HG03103 (cell line): ENCODE data around the gene ATF7.

Source experiments
- ATAC-seq: cut with Tn5 transposase; IDR thresholded peaks from one replicate; pipeline ENCODE4 v1.9.1; 2021; ENCODE audit warnings: low read depth; ENCODE audit not compliant: unreplicated experiment

Gene ATF7

DNA sequence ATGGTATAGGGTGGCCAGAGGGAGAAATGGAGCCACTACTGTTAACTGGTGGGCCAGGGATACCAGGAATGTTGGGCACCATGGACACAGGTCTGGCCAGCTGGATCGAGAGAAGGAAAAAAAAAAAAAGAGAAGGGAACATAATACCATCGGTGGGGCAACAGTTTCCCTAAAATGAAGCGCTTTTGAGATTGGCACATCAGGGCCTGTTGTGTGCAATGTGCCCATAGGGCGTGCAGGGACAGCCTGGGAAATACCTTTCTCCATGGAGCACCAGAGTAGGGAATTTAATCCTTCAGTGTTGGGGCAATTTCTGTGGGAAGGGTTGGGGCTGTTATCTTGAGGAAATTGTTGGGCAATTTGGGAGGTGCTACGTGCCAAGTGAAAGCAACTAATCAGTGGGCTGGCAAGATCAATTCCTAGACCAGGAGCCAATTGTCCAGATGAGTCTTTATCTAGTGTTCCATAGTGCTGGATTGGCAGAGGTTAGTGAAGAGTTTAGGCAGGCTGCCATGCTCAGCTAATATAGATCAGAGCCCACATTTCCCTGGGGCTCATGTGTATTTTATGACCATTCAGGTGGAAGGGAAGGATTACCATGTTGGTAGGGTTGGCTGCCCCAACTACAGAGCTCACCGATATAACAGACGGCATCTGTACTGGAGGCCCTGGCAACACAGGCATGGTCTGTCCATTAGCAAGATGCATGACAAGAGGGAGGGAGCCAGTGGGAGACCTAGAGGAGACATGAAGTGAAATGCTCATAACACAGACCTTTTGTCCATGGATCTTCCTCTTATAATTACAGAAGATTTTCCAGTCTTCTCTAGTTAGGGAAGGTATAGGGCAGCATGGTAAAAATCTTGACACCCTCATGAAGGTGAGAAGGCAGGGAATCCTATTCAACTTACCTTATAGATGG lies 93.4 kb downstream of the ATF7 start:
- no peak for ATAC-seq

DNA sequence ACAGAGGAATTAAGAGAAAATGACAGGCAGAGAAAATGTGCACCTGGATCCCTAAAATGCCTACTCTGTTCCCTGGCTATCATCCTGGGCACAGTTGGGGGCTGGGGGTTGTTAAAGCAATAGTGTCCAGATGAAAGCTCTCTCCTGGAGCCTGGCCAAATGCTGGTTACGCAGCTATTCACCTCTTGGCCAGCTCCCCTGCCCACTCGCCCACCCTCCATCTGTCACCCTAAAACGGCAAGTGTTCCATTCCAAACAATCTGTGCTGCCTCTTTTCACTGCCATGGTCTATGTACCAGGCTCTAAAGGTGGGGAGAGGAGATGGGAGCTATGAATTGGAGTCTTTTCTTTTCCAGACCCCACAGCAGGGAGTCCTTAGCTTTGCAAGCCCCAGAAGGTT lies 94.2 kb downstream of the ATF7 start:
- ATAC-seq, result no peak

DNA sequence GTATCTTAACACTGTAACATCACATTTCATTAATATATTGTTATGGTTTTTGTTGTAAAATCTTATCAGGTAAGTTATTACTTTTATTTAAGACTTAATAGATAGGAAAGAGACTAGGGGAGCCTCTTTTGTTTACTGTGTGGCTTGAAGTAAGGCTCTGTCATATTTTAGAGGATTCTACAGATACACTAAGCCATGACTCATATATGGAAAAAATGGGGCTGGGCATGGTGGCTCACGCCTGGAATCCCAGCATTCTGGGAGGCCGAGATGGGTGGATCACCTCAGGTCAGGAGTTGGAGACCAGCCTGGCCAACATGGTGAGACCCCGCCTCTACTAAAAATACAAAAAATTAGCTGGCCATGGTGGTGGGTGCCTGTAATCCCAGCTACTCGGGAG lies 95.3 kb downstream of the ATF7 start:
- ATAC-seq, result no peak

DNA sequence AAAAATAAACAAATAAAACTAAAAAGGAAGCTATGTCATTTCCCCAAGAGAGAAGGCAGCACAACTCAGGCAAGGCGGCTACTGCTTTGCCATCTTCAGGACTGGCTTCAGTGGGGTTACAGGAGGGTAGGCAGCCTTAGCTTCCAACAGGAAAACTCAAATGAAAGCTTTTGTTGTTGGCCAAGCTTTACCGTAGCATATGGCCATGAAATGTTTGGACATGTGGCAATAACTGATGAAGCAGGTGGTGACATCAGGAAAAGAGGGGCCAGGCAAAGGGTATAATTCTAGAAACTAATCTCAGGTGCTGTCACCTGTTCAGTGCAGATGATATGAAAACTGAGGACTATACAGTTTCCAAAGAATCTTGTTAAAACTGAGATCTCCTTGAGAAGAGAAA lies 96.1 kb downstream of the ATF7 start:
- no peak for ATAC-seq

DNA sequence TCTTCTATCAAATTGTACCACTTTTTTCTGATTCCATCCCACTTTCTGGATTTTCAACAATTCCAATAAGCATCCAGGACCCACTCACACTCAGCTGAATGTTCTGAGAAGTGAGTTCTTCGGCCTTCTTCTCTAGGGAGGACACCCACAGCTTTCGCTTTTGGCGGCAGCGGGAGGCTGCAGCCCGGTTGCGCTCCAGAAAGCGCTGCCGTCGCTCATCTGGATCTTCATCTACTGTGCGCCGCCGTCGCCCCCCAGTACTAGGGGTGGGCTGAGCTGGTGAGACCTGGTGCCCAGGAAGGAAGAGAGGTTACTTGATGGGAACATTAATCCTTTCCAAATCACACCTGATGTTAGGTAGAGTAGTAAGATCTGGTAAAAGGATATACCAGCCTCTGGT lies 101.7 kb downstream of the ATF7 start:
- no peak for ATAC-seq

DNA sequence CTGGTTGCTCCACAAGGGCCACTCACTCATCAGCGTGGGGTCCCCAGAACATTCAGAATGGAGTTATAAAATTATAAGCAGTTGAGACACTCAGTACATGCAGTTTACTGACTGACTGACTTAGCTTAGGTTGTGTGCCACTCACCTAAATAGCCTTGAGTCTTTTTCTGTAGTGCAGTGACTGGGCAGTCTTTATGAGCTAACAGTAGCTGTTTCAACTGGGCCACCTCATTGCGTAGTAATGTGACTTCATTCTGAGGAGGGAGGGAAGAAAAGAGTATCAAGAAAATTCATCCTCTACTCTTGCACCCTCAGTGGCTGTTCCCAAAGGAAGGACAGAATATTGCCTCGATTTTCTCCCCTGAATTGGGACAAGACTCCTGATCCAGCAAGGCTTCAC lies 103.1 kb downstream of the ATF7 start:
- ATAC-seq, result no peak

DNA sequence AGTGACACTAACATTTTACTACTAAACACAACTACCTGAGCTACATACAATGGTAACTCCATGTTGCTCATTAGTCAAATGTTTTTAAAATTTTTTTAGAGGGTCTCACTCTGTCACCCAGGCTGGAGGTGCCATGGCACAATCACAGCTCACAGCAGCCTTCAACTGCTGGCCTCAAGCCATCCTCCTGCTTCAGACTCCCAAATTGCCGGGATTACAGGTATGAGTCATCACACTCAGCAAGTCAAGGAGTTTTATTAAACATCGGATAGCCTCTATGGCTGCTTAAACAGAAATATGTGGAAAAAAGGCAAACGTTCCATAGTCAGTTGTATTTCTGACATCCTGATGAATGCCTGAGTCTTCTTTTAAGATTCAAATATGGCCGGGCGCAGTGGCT lies 107.8 kb downstream of the ATF7 start:
- no peak for ATAC-seq

DNA sequence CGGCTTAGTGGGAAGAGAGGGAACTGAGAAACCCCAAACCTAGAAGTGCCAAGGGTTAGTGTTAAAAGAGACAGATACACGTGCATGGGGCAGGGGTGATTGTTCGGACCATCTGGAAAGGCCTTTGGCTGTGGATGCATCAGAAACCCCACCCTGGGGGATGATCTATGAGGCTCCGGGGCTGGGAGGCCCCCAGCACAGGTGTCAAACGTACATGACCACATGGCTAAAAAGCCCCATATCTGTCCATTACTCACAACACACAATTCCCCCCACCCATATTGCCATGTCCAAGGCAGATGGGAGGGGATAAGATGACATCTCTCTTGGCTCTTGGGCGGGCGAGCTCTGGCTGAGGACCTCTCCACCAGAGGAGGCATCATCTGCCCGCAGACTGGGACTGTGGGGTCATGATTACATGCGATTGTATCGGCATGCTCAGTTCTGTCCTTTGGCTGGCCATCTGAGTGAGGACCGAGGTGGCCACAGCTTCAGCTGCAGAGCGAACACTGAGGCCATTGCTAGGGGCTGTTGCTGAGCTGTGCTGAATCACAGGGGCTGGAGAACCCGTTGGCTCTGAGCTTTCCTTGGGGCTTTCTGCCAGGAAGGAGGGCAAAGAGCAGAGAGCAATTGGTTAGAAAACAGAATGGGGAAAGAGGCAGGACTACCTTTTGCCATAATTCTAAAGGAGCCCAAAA lies 109.3 kb downstream of the ATF7 start:
- ATAC-seq, result no peak

DNA sequence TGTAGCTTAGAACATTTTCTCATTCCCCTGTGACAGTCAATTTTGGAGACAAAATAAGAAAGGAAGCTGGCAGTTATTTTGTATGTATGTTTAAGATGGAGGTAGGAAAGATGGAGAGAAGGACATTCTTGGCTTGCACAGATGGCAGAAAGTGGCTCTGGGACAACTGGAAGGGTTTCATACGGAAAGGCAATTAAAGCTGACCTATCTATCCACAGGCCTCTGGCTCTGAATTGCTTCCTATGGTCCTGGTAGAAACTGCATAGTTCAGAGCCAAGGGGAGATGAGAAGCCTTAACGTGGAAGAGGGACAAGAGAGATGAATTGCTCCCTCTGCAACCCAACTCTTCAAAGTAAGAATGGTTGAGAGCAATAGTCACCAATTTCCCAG lies 110.9 kb downstream of the ATF7 start:
- ATAC-seq, result no peak

DNA sequence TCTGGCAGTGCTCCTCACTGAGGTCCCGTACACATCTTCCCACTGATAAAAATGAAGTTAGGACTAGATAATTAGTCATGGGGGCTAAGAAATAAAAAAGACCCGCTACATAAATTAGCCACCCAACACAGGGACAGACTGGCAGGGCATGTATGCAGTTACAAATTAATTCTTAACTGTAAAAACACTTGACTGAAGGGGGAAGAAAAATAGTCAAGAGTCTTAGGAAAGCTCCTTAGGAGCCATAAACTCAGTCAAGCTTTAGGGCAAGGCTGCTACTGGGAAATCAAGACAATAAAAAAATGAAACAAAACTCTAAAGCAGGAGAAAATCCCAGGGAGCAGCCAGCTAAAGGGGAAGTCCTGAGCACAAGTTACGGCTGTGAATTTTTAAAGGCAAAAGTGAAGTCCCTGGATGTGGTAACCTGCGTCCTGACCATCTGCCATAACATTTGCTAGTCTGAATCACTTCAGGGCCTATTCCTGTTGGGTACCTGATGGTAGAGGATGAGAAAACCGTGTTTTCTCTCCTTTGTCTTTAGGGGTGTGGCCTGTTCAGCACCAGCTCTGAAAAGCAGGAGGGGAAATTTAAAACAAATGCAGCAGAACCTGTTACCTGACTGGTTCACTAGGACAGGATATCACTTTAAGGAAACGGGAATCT lies 111.4 kb downstream of the ATF7 start:
- ATAC-seq, result no peak

DNA sequence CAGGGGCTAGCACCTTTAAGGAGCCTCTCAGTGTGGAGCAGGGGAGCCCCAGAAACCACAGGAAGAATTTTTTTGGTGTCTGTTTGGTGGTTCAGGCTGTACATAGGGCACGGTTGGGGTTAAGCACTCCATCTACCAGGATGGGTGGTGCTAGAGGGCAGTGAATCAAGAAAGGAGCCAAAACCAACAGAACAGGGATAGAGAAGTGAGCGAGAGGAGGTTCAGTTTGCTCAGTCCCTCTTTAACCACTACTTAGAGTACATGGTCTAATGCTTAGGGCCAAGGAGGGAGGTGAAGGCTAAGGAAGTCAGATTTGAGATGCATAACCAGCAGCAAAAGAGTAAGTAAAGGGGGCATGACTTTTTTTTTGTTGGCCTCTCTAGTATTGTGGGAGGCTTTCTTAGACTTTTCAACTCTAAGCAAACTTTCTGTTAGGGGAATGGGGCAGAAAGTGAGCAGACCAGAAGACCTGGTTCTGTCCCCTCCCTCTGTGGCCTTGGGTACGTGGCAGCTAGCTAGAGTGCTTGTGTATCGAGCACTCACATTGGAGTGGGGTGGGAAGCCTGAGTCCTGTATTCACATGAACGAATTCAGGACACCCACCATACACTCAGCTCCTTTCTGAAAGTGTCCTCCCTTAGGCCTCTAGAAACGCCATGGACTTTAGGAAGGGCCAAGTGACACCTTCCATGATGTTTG lies 112.3 kb downstream of the ATF7 start:
- ATAC-seq, result no peak

DNA sequence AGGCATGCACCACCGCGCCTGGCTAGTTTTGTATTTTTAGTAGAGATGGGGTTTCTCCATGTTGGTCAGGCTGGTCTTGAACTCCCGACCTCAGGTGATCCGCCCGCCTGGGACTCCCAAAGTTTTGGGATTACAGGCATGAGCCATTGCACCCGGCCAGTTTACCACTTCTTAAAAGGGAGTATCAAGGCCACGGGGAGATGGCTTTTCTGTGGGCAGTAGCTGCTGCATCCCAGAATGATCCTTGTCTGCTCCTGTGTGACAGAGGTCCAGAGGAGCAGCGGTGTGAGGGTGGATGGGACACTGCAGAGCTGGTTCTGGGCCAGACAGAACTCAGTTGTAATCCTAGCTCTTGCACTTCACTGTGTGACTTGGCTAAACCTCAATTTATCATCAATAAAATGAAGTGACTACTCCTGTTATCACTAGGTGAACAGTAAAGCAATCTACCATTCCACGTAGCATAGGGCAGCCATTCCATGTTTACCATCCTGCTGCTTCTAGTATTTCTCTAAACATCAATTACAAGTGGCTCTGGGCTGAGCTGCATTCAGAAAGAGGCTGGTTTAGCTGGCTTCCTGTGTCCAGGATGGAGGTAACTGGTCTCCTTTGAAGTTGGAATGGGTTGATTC lies 115.9 kb downstream of the ATF7 start:
- no peak for ATAC-seq

DNA sequence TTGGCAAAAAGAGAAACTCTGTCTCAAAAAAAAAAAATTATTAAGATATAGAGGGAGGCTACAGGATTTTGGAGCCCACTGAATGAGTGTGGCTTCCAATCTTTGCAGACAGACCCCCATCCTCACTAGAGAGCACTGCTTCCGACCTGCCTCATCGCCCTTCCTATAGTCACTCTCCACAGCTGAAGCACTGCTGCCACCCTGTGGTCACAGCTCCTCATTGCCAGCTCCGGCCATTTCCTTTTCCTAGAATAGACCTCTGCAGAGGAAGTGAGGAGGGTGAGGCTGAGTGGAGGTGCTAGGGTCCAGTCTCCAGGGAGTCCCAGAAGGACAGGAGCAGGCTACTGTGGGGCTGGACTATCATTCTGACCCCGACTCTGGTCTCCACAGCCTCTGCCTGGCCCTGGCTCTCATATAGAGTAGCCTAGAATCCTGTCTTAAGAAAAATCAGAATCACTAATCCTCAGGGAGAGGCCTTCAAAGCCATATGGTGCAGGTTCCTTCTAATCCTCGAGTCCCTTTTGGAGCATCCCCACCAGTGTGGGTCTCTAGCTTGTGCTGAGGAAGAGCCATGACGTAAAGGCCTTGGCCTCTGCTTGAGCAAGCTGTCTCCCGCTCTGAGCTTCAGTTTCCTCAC lies 117.5 kb downstream of the ATF7 start:
- ATAC-seq, result peak; percentile 64

DNA sequence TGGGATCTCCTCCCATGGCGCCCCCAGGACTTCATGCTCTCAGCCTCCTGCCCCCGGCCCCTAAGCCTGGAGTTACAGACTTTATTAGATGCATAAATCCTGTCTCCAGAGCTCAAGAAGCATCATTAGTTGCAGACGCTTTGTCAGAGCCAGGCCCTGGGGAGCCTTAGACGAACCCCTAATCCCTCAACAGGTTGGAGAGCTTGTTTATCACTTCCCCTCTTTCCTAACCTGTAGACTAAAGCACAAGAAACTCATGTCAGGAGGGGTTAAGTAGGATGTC lies 118.6 kb downstream of the ATF7 start:
- no peak for ATAC-seq

DNA sequence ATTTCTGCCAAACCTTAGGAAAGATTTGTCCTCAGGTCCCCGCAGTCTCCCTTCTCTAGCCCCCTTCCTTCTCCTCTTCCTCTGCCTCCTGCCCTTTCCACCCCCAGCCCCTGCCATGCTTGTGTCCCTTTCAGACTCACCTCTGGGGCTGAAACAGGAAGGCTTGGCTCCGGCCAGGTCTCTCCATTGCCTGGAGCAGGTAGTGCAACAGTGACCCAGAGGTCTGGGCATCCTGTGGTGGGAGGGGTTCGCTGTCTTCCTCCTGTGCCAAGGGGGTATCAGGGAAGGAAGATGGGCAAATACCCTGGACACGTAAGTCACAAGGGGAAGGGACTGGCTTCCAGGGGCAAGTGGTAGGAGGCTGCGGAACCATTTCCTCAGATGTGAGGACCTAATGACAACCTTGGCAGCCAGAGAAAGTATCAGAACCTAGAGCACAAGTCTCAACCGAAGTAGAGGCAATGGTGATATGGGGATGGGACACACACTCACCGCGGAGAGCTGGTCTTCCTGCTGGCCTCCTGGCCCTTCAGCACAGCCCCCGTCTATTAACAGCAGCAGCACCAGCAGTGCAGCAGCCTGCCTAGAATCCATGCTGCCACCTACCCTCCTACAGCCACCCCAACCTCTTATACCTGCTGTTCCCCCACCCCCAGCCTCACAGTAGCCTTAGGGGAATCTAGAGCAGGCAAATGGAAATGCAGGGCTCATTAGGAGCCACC lies 119.1 kb downstream of the ATF7 start, which contains the start of gene NPFF:
Gene NPFF (minus strand): TSS at position 604 of the 722 bp plus-strand sequence. CDS start 10 bp downstream, at position 594.
- no peak for ATAC-seq

DNA sequence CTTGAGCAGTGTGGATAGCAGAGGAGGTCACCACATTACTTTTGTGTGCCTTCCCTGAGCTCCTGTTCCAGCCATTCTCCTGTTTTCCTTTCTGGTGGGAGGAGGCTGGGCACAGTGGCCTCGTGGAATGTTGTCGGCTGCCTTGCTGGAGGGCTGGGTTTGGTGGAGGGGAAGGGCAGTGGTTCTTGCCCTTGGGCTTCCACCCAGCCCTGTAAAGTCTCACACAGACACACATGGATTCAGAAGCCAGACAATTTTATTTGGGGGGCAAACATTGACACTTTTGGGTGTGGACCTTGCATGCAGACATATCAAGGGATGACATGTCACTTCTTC lies 119.8 kb downstream of the ATF7 start:
- ATAC-seq, result no peak

DNA sequence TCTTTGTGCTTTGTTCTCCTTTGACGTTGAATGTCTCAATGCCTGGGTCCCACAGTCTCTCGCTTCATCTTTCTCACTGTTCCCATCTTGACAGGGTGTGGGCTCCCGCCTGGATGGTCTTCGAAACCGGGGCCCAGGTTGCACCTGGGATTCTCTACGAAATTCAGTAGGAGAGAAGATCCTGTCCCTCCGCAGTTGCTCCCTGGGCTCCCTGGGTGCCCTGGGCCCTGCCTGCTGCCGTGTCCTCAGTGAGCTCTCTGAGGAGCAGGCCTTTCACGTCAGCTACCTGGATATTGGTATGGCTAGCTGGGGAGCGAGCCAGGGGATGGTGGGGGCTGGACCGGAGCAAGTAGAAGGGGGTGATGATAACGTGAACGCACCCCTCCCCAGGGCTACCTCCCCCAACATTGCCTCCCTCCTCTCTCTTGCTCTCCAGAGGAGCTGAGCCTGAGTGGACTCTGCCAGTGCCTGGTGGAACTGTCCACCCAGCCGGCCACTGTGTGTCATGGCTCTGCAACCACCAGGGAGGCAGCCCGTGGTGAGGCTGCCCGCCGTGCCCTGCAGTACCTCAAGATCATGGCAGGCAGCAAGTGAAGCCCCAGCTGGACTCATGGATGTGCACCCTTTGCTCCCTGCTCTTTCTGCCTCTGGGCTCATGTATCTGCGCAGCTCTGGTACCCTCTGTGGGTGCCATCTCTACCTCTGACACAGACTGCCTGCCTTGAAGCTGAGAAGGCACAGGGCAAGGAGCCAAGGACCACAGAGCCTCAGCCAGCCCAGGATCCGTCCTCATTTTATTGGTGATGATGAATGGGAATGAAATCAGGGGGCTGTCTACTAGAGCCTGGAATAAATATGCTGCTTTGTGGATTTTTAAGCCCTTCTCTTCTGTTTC lies 120.4 kb downstream of the ATF7 start:
- no peak for ATAC-seq

DNA sequence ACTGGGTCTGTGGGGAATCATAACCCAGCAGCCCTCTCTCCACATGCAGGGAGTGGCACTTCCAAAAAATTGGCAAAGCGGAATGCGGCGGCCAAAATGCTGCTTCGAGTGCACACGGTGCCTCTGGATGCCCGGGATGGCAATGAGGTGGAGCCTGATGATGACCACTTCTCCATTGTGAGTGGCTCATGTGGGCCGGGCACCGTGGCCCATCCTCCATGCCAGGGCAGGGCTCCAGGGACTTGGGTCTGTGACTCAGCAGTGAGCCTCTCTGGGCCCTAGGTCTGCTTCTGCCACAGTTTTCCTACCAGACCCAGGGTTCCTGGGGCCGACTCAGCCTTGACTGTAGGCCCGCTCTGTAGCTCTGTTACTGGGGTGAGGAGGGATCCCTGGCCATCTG lies 121.1 kb downstream of the ATF7 start:
- ATAC-seq, result no peak
